GM12878 (cell line): ENCODE measurements around the gene COQ7. TPM values are rescaled to one million over a fixed set of nuclear protein-coding genes. Genes with fewer than 3 reads are reported as not detected.

Source experiments
- ATAC-seq: fragments of 200-7000 bp; cut with Tn5 transposase; 3 replicates; pipeline ENCODE4 v1.9.1; 2020; ENCODE audit warnings: mild to moderate bottlenecking, moderate library complexity
- BruUV-seq: library from RNA; stranded (reverse); fragments of 400-500 nt; replicated peaks from 2 replicates; lab custom pipeline; 2021; lab: Mats Ljungman, UMichigan
- CTCF ChIA-PET: fragments of 300-600 bp; sonication (Branson Sonifier 250); formaldehyde crosslinking; extraction: SDS; loops from one replicate; lab custom pipeline; 2021; ENCODE audit warnings: inconsistent platforms; lab: Yijun Ruan, JAX
- POLR2A ChIA-PET: fragments of 350-600 bp; formaldehyde crosslinking; extraction: SDS; loops from one replicate; lab custom pipeline; 2021; ENCODE audit warnings: inconsistent platforms; lab: Charles Lee
- RAD21 ChIA-PET: fragments of 300-600 bp; sonication (Branson Sonifier 250); formaldehyde crosslinking; loops from one replicate; lab custom pipeline; 2023; ENCODE audit warnings: antibody characterized with exemption; ENCODE audit not compliant: unreplicated experiment; lab: Charles Lee
- SMC1A ChIA-PET: fragments of 300-600 bp; sonication (Branson Sonifier 250); formaldehyde crosslinking; loops from one replicate; lab custom pipeline; 2023; ENCODE audit not compliant: unreplicated experiment, uncharacterized antibody; lab: Charles Lee
- DNase-seq: peaks from one replicate; pipeline ENCODE4 v3.0.0-alpha.2; 2011; ENCODE audit warnings: low read depth, low spot score
- FAIRE-seq: peaks from 3 replicates; lab custom pipeline; 2011; peaks lifted over from hg19 to GRCh38; lab: Jason Lieb, UNC
- H2AFZ ChIP-seq: 2 replicates; pipeline ENCODE4 v1.6.0; 2011; ENCODE audit warnings: low read depth, low read length, control low read depth; ENCODE audit not compliant: control insufficient read depth
- H3K27ac ChIP-seq: 2 replicates; pipeline ENCODE4 v1.5.1; 2011; ENCODE audit warnings: control low read depth; ENCODE audit not compliant: control insufficient read depth, insufficient read depth
- H3K27me3 ChIP-seq, 2 experiments: replicated peaks in 1 of 2; 2 replicates each; pipeline versions ENCODE4 v1.6.0 to v1.6.1; 2011; ENCODE audit warnings: low read length in 1 of 2; ENCODE audit not compliant: control insufficient read depth in 2 of 2, insufficient read depth in 2 of 2
- H3K36me3 ChIP-seq, 2 experiments: 2 replicates each; pipeline ENCODE4 v1.5.1; 2011; ENCODE audit warnings: low read length in 1 of 2; ENCODE audit not compliant: control insufficient read depth in 2 of 2, insufficient read depth in 2 of 2
- H3K4me1 ChIP-seq: 2 replicates; pipeline ENCODE4 v1.6.1; 2011; ENCODE audit warnings: mild to moderate bottlenecking, low read length, moderate library complexity, mixed read lengths; ENCODE audit not compliant: control insufficient read depth, insufficient read depth
- H3K4me2 ChIP-seq: 2 replicates; pipeline ENCODE4 v1.6.0; 2011; ENCODE audit warnings: control low read depth; ENCODE audit not compliant: control insufficient read depth, insufficient read depth
- H3K4me3 ChIP-seq: fragments of 200-600 bp; sonication (generic); 2 replicates; pipeline ENCODE4 v1.5.1; 2016
- H3K79me2 ChIP-seq: 2 replicates; pipeline ENCODE4 v1.6.0; 2011; ENCODE audit warnings: low read length; ENCODE audit not compliant: control insufficient read depth, insufficient read depth
- H3K9ac ChIP-seq: 2 replicates; pipeline ENCODE4 v1.8.0; 2011; ENCODE audit warnings: low read length, control low read depth, mixed read lengths; ENCODE audit not compliant: control insufficient read depth, insufficient read depth
- H3K9me3 ChIP-seq: replicated peaks from 3 replicates; pipeline ENCODE4 v1.5.1; 2011; ENCODE audit warnings: mild to moderate bottlenecking, low read length; ENCODE audit not compliant: control insufficient read depth, insufficient read depth
- H4K20me1 ChIP-seq: 2 replicates; pipeline ENCODE4 v1.6.0; 2011; ENCODE audit not compliant: control insufficient read depth, insufficient read depth
- CBX5 ChIP-seq: sonication (generic); IDR thresholded peaks from 2 replicates; pipeline ENCODE4 v1.6.1; 2016; ENCODE audit warnings: low read depth, moderate library complexity, mild to moderate bottlenecking, inconsistent platforms
- CHD1 ChIP-seq: IDR thresholded peaks from 2 replicates; pipeline ENCODE4 v1.6.1; 2012; ENCODE audit warnings: low read depth, low read length, improper control_type of control experiment
- HSF1 ChIP-seq: fragments of 150-350 bp; IDR thresholded peaks from 2 replicates; pipeline ENCODE4 v1.6.1; 2014; ENCODE audit warnings: mild to moderate bottlenecking, low read depth, low read length
- KAT2A ChIP-seq: conservative IDR thresholded peaks from 2 replicates; pipeline ENCODE4 v1.6.1; 2011; ENCODE audit warnings: low read depth, low read length; ENCODE audit not compliant: control insufficient read depth
- NKRF ChIP-seq: fragments of 450-650 bp; conservative IDR thresholded peaks from 2 replicates; pipeline ENCODE4 v1.6.1; 2017; ENCODE audit warnings: mild to moderate bottlenecking, moderate library complexity
- NR2C1 ChIP-seq: fragments of 450-650 bp; IDR thresholded peaks from 2 replicates; pipeline ENCODE4 v1.6.1; 2017; ENCODE audit warnings: antibody characterized with exemption, mild to moderate bottlenecking, moderate library complexity
- WRNIP1 ChIP-seq: IDR thresholded peaks from 2 replicates; pipeline ENCODE4 v1.6.1; 2011; ENCODE audit warnings: low read depth, low read length, improper control_type of control experiment, borderline replicate concordance
- ZNF592 ChIP-seq: fragments of 450-650 bp; IDR thresholded peaks from 2 replicates; pipeline ENCODE4 v1.6.1; 2017; ENCODE audit warnings: mild to moderate bottlenecking, moderate library complexity
- WGBS: methylation state at CpG from one replicate; pipeline ENCODE4 v1.1.6; 2016; ENCODE audit warnings: low lambda C conversion rate; ENCODE audit not compliant: insufficient replicate concordance, insufficient coverage; ENCODE audit errors: missing lambda C conversion rate; 5-methylcytosine and 5-hydroxymethylcytosine counted together
- in situ Hi-C: fragments of 300-500 bp; cut with MboI; formaldehyde crosslinking; loops from 9 replicates; pipeline ENCODE4 v1.14.3; 2018; ENCODE audit warnings: mixed read lengths
- intact Hi-C: fragments of 100-400 bp; cut with micrococcal nuclease; formaldehyde crosslinking; loops from one replicate; pipeline ENCODE4 v1.14.2; 2022; ENCODE audit not compliant: unreplicated experiment
- polyA plus RNA-seq, 11 experiments: library from polyadenylated mRNA; depleted of rRNA in 4 of 11; unstranded in 6 of 11; stranded (reverse) in 5 of 11; fragments of >200 nt; fragmentation: Nextera tagmentation in 4 of 11; fragmentation: Illumina TruSeq in 1 of 11; extraction: Ambion mirVana in 4 of 11; extraction: Trizol in 1 of 11; gene quantifications; 1 replicate in 1 of 11; 2 replicates in 10 of 11; pipeline versions ENCODE4 v1.2.1 to v1.2.3, GENCODE V29; 2011 to 2016; ENCODE audit warnings: inconsistent platforms in 2 of 11, missing spikeins in 2 of 11, low read depth in 1 of 11
- total RNA-seq, 4 experiments: library from RNA; depleted of rRNA in 3 of 4; stranded (reverse); fragments of >200 nt in 3 of 4; fragmentation: Illumina TruSeq in 1 of 4; extraction: Trizol in 1 of 4; gene quantifications; 2 replicates each; pipeline versions ENCODE4 v1.2.1 to v1.2.3, GENCODE V29; 2013 to 2021
- TF ChIP-seq, protein P1 (sequence below): IDR thresholded peaks from 2 replicates; pipeline ENCODE4 v1.6.1; 2011; ENCODE audit warnings: borderline replicate concordance, low read depth, mild to moderate bottlenecking, moderate library complexity, low read length; ENCODE audit not compliant: insufficient read depth, poor library complexity, severe bottlenecking

The COQ7 gene
- total and polyA plus RNA-seq, 10 of the 15 experiments (the other 5 are each of a cell fraction or from before 2014, with no cell fraction given): 3.2 to 21.9 (median 13.0) TPM

DNA sequence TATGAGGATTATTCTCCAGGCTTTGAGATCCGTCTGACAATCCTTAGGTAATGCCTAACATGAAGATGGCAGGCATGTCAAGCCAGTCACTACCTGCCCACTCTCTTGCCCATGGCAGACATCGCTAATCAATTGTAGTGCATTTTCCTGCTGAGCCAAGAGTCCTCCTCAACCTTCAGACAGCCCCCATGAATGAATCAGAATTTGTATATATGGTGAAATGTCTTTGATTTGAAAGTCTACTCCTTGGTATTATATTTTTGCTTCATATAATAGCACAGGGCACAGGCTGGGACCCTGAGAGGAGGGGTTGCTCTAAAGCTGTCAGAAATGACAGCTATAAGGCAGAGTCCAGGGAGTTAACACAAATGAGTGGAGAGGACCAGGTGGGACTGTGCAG lies 27.0 kb upstream of the COQ7 start:
- FAIRE-seq (no peak), ATAC-seq (no peak), DNase-seq (no peak)
- POLR2A ChIA-PET: no interaction called here
- in situ Hi-C loops (loop anchor here (25.0 kb wide), 1 partner anchor 1322 kb away; the partner anchor contains the start of gene UMOD), intact Hi-C loops (no loop called here)
- no peak for TF ChIP-seq CBX5
- no peak for TF ChIP-seq CHD1
- TF ChIP-seq, protein P1, sequence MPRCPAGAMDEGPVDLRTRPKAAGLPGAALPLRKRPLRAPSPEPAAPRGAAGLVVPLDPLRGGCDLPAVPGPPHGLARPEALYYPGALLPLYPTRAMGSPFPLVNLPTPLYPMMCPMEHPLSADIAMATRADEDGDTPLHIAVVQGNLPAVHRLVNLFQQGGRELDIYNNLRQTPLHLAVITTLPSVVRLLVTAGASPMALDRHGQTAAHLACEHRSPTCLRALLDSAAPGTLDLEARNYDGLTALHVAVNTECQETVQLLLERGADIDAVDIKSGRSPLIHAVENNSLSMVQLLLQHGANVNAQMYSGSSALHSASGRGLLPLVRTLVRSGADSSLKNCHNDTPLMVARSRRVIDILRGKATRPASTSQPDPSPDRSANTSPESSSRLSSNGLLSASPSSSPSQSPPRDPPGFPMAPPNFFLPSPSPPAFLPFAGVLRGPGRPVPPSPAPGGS: no peak
- TF ChIP-seq KAT2A: no peak
- no peak for TF ChIP-seq NKRF
- TF ChIP-seq ZNF592: no peak
- no peak for TF ChIP-seq NR2C1
- no peak for TF ChIP-seq HSF1
- TF ChIP-seq WRNIP1: no peak
- WGBS: 40% methylated on average over 2 of the region's 2 CpGs
- RAD21 ChIA-PET: no interaction called here
- Histone ChIP-seq H3K27me3 (no peaks in the 10 kb centered on the region), H3K4me3 (no peak overlapping the region), H3K79me2 (no peaks in the 10 kb centered on the region), H4K20me1 (no peaks in the 10 kb centered on the region), H3K27ac (no peak overlapping the region), H3K4me1 (no peaks in the 10 kb centered on the region), H3K36me3 (no peaks in the 10 kb centered on the region), H3K9ac (no peak overlapping the region), H3K4me2 (no peak overlapping the region), H3K9me3 (no peaks in the 10 kb centered on the region), H2AFZ (no peak overlapping the region)
- CTCF ChIA-PET: no interaction called here
- SMC1A ChIA-PET: no interaction called here
- no TSS peak for BruUV-seq
